Measurements from ENCODE around the gene GTPBP1.

Gene GTPBP1

GRCh38 chr22:38696606-38697424 lies 8.9 kb upstream of the GTPBP1 start:
- Mint-ChIP-seq H3K4me1 (peaks cover 61% of the 10 kb centered on the region), H3K27me3 (no peaks in the 10 kb centered on the region), H3K9me3 (no peaks in the 10 kb centered on the region), H3K4me3 (peak overlapping the region; percentile 46), H3K36me3 (ENCODE audit: insufficient read depth) (peaks cover 36% of the 10 kb centered on the region), H3K27ac (ENCODE audit: low read depth) (peak overlapping the region; percentile 17)
- no peak for DNase-seq (ENCODE audit: low spot score in 2 of 2)
- ATAC-seq (replicated peaks; ENCODE audit: extremely low read depth, poor library complexity, severe bottlenecking): no peak

DNA sequence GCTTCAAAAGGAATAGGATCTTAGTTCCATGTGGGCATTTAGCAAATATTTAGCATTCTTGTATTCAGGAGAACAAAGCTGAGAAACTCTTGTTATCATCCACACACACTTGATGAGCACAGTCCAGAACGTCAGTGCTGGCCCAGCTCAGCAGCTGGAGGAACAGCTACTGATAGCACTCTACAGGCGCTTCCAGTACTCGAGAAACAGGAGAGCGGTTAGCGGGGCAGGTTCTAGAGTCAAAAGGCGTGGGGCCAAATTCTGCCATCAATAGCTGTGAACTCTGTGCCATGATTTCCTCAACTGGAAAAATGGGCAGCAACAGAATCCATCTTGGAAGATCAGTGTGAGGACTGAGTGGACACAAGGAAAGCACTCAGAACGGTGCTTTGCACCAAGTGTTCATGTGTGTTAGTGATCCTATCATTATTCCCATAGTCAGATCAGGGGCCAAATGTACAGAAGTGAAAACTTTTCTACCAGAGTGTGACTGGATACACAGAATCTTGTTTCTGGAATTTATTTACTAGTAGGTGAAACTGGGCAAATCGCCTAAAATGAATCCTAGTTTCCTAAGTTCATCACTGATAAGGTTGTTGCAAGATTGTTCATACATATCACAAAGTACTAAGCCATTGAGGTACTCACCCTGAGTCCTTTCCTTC lies 8.2 kb upstream of the GTPBP1 start:
- peak overlapping the region; percentile 46 for H3K4me3 Mint-ChIP-seq
- no peak for ATAC-seq (replicated peaks; ENCODE audit: extremely low read depth, poor library complexity, severe bottlenecking)
- no peak for DNase-seq (ENCODE audit: low spot score in 2 of 2)
- H3K9me3 Mint-ChIP-seq: no peaks in the 10 kb centered on the region
- peak overlapping the region; percentile 17 for H3K27ac Mint-ChIP-seq (ENCODE audit: low read depth)
- H3K4me1 Mint-ChIP-seq: peaks cover 61% of the 10 kb centered on the region
- no peaks in the 10 kb centered on the region for H3K27me3 Mint-ChIP-seq
- H3K36me3 Mint-ChIP-seq (ENCODE audit: insufficient read depth): peaks cover 34% of the 10 kb centered on the region

GRCh38 chr22:38698407-38699094 lies 7.2 kb upstream of the GTPBP1 start:
- Mint-ChIP-seq H3K36me3 (ENCODE audit: insufficient read depth) (peaks cover 32% of the 10 kb centered on the region), H3K9me3 (no peaks in the 10 kb centered on the region), H3K27ac (ENCODE audit: low read depth) (peak overlapping the region; percentile 99), H3K4me1 (peaks cover 54% of the 10 kb centered on the region), H3K27me3 (no peaks in the 10 kb centered on the region), H3K4me3 (peak overlapping the region; percentile 87)
- DNase-seq (ENCODE audit: low spot score in 2 of 2) (no peak), ATAC-seq (replicated peaks; ENCODE audit: extremely low read depth, poor library complexity, severe bottlenecking) (no peak)

GRCh38 chr22:38699143-38699542 lies 6.6 kb upstream of the GTPBP1 start:
- ATAC-seq (replicated peaks; ENCODE audit: extremely low read depth, poor library complexity, severe bottlenecking) (no peak), DNase-seq (ENCODE audit: low spot score in 2 of 2) (no peak)
- H3K36me3 Mint-ChIP-seq (ENCODE audit: insufficient read depth): peaks cover 30% of the 10 kb centered on the region
- peak overlapping the region; percentile 87 for H3K4me3 Mint-ChIP-seq
- no peaks in the 10 kb centered on the region for H3K27me3 Mint-ChIP-seq
- no peaks in the 10 kb centered on the region for H3K9me3 Mint-ChIP-seq
- H3K4me1 Mint-ChIP-seq: peaks cover 50% of the 10 kb centered on the region
- peak overlapping the region; percentile 99 for H3K27ac Mint-ChIP-seq (ENCODE audit: low read depth)

DNA sequence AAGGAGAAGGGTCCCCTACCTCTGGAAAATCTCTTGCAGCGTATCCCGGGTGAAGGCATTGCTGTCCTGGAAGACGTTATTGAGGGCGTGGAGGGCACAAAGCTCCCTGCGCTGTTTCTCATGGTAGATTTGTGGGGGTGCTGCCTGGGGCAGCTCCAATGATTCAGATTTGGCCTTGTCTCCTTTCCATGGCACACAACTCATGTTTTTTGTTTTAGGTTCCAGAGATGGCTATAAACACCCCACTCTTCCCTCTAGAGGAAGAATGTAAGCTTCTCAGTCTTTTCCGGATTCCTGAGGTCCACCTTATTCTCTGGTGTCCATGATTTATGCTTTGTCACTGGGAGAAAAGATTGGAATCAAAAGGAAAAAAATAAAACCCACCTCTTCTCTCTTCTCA lies 6.0 kb upstream of the GTPBP1 start:
- Mint-ChIP-seq H3K4me1 (peaks cover 50% of the 10 kb centered on the region), H3K36me3 (ENCODE audit: insufficient read depth) (peaks cover 30% of the 10 kb centered on the region), H3K9me3 (no peaks in the 10 kb centered on the region)

GRCh38 chr22:38700270-38700788 lies 5.4 kb upstream of the GTPBP1 start:
- Mint-ChIP-seq H3K27ac (ENCODE audit: low read depth) (peak overlapping the region; percentile 99), H3K4me3 (peak overlapping the region; percentile 87), H3K36me3 (ENCODE audit: insufficient read depth) (peaks cover 29% of the 10 kb centered on the region), H3K4me1 (peaks cover 55% of the 10 kb centered on the region), H3K9me3 (no peaks in the 10 kb centered on the region), H3K27me3 (no peaks in the 10 kb centered on the region)
- DNase-seq (ENCODE audit: low spot score in 2 of 2): peak in 1 of 2 donors; percentile 22
- ATAC-seq (replicated peaks; ENCODE audit: extremely low read depth, poor library complexity, severe bottlenecking): peak; percentile 2

More for the DNA sequence above, 6.0 kb upstream of the GTPBP1 start:
- H3K27me3 Mint-ChIP-seq: no peaks in the 10 kb centered on the region
- ATAC-seq (replicated peaks; ENCODE audit: extremely low read depth, poor library complexity, severe bottlenecking): no peak
- peak overlapping the region; percentile 87 for H3K4me3 Mint-ChIP-seq
- H3K27ac Mint-ChIP-seq (ENCODE audit: low read depth): peak overlapping the region; percentile 99
- DNase-seq (ENCODE audit: low spot score in 2 of 2): no peak

DNA sequence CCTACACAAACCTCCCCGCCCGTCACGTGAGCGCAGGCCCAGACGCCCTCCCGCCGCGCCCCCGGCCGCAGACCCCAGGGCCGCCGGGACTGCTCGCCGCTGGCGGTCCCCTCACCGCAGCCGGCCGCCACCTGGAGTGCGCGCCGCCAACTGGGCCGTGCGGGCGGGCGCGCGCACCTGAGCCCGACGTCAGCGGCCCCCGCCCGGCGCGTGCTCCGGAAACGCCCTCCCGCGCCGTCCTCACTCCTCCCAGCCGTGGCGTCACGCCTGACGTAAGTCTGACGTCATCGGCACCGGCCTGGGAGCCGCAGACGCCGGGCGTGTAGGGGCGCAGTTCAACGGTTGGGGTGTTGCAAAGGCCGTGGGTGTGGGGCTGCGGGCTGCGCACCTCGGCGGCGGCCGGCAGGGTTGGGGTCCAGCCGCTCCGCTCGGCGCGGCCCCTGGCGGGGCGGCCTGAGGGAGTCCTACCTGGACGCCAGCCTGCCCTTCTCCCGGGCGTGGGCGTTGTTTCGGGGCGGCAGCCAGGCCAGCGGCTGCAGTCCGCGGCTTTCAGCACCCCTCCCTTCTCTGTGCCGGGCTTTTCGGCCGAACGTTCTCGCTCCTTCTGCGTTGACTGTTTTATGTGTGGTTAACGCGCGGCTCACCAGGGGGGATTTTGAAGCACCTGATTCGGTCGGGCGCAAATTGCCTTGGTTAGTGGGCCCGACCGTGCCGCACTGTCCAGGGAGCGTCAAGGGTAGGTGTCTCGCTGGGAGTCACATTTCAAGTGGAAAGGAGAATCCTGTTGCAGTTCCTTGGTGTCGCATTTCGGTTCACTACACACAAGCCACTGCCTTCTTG lies 4.7 kb upstream of the GTPBP1 start, which contains the start of gene JOSD1:
Gene JOSD1, minus strand, starts transcription at position 155 of the 840 bp plus-strand sequence. CDS start 956 bp downstream, outside the sequence.
- H3K9me3 Mint-ChIP-seq: no peaks in the 10 kb centered on the region
- peak within 1 kb of the TSS; percentile 99 for H3K27ac Mint-ChIP-seq (ENCODE audit: low read depth)
- no peaks in the 10 kb centered on the region for H3K27me3 Mint-ChIP-seq
- ATAC-seq (replicated peaks; ENCODE audit: extremely low read depth, poor library complexity, severe bottlenecking) (peak; percentile 40), DNase-seq (ENCODE audit: low spot score in 2 of 2) (peak; percentile 99)
- H3K4me3 Mint-ChIP-seq: peak within 1 kb of the TSS; percentile 87
- peaks cover 33% of the 10 kb centered on the region for H3K36me3 Mint-ChIP-seq (ENCODE audit: insufficient read depth)
- peaks cover 55% of the 10 kb centered on the region for H3K4me1 Mint-ChIP-seq

- Mint-ChIP-seq H3K4me1 (peaks cover 53% of the 10 kb centered on the region), H3K27ac (ENCODE audit: low read depth) (peak overlapping the region; percentile 91), H3K9me3 (no peaks in the 10 kb centered on the region), H3K36me3 (ENCODE audit: insufficient read depth) (peaks cover 31% of the 10 kb centered on the region), H3K27me3 (no peaks in the 10 kb centered on the region), H3K4me3 (peak overlapping the region; percentile 91)
- DNase-seq (ENCODE audit: low spot score in 2 of 2) (no peak), ATAC-seq (replicated peaks; ENCODE audit: extremely low read depth, poor library complexity, severe bottlenecking) (no peak)
Observed at GRCh38 chr22:38704654-38705234, 1.0 kb upstream of the GTPBP1 start.

DNA sequence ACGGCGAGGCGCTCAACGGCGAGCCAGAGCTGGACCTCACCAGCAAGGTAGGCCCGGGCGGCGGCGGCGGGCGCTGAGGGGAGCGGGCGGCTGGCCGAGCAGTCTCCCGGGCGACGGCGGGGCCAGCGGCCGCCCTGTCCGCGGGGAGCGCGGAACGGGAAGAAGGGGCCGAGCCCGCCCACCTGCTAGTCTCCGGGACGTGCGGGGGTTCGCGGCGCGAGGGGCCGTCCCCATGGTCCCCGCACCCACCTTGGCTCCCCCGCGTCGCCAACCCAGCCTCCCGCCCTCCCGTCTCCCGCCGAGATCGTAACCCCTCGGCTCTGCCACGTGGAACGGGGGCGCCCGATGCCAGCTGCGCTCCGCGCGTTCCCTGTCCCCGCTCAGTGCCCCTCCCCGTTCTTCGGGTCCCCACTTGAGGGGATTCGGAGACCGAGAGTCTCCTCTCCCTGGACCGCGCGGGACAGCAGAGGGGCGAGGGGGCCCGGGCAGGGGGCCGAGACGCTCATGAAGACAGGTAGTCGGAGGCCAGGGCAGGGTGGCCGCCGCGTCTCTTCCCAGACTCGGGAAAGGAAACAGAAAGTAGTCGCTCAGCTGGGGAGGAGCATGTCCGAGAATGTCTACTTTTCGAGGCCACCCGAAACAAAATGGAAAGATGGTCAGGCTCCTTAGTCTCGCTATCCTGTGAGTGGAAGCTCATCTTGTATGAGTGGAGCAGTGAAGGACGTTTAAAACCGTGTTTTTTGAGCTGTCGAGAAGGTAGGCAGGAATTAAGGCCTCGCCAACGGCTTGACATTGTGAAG lies 557 bp downstream of the GTPBP1 start:
- peaks cover 53% of the 10 kb centered on the region for H3K4me1 Mint-ChIP-seq
- H3K27ac Mint-ChIP-seq (ENCODE audit: low read depth): peak overlapping the region; percentile 91
- H3K36me3 Mint-ChIP-seq (ENCODE audit: insufficient read depth): peaks cover 26% of the 10 kb centered on the region
- H3K9me3 Mint-ChIP-seq: no peaks in the 10 kb centered on the region
- H3K27me3 Mint-ChIP-seq: no peaks in the 10 kb centered on the region
- DNase-seq (ENCODE audit: low spot score in 2 of 2) (no peak), ATAC-seq (replicated peaks; ENCODE audit: extremely low read depth, poor library complexity, severe bottlenecking) (no peak)
- peak overlapping the region; percentile 91 for H3K4me3 Mint-ChIP-seq

- DNase-seq (ENCODE audit: low spot score in 2 of 2) (no peak), ATAC-seq (replicated peaks; ENCODE audit: extremely low read depth, poor library complexity, severe bottlenecking) (no peak)
- peak overlapping the region; percentile 91 for H3K4me3 Mint-ChIP-seq
- peaks cover 52% of the 10 kb centered on the region for H3K4me1 Mint-ChIP-seq
- no peaks in the 10 kb centered on the region for H3K27me3 Mint-ChIP-seq
- H3K27ac Mint-ChIP-seq (ENCODE audit: low read depth): peak overlapping the region; percentile 91
- H3K9me3 Mint-ChIP-seq: no peaks in the 10 kb centered on the region
- H3K36me3 Mint-ChIP-seq (ENCODE audit: insufficient read depth): peaks cover 20% of the 10 kb centered on the region
Observed at GRCh38 chr22:38706901-38707195, 1.1 kb downstream of the GTPBP1 start.

DNA sequence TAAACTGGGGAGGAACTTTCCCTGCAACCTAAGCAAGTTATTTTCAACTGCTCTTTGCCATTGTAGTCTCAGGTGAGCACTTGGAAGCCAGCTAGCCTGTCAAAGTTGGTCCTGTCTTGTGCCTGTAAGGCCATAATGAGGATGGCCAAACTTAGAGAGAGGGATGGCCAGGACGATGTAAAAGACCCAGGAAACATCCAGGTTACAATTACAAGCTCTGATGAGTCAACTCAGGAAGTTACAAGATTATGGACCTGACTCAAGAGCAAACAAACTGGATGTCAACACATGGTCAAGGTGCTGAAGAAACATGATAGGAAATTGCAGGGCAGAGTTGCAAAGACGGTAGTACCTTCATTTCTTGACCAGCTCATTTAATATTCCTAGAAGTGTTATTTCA lies 1.6 kb downstream of the GTPBP1 start:
- no peaks in the 10 kb centered on the region for H3K27me3 Mint-ChIP-seq
- peak overlapping the region; percentile 91 for H3K27ac Mint-ChIP-seq (ENCODE audit: low read depth)
- H3K9me3 Mint-ChIP-seq: no peaks in the 10 kb centered on the region
- H3K4me3 Mint-ChIP-seq: peak overlapping the region; percentile 91
- H3K4me1 Mint-ChIP-seq: peaks cover 57% of the 10 kb centered on the region
- no peak for DNase-seq (ENCODE audit: low spot score in 2 of 2)
- peaks cover 17% of the 10 kb centered on the region for H3K36me3 Mint-ChIP-seq (ENCODE audit: insufficient read depth)
- ATAC-seq (replicated peaks; ENCODE audit: extremely low read depth, poor library complexity, severe bottlenecking): no peak
